Ovary (tissue), 3 donors: ENCODE measurements around the gene CASKIN2.

Source experiments
- CTCF ChIP-seq, 3 donors: fragments of 450-650 bp in 2 of 3; fragments of 200-600 bp in 1 of 3; IDR thresholded peaks; one replicate each; pipeline versions ENCODE4 v1.5.1 to v1.8.0; 2016 to 2022; ENCODE audit warnings: antibody characterized with exemption in 3 of 3, mild to moderate bottlenecking in 1 of 3
- EP300 ChIP-seq: sonication (generic); formaldehyde crosslinking; IDR thresholded peaks from one replicate; pipeline ENCODE4 v1.6.1; 2017; ENCODE audit warnings: antibody characterized with exemption
- POLR2A ChIP-seq: fragments of 450-650 bp; IDR thresholded peaks from one replicate; pipeline ENCODE4 v1.6.1; 2017; ENCODE audit warnings: antibody characterized with exemption, mild to moderate bottlenecking, moderate library complexity
- donor health status: DM: no; HTN: no; CAD: no.

GRCh38 chr17:75516619-75517296 is 1.4 kb upstream of the CASKIN2 start:
- TF ChIP-seq EP300 (no peak), POLR2A (peak; percentile 6), CTCF (IDR thresholded peaks at IDR 0.05) (no peak)
